GM12801 (cell line): ENCODE results near the gene CRYGA.

Source experiments
- CTCF ChIP-seq: IDR thresholded peaks from one replicate; pipeline ENCODE4 v1.5.1; 2011; ENCODE audit warnings: control low read depth; ENCODE audit not compliant: insufficient read length; ENCODE audit errors: extremely low read depth

The CRYGA gene

DNA sequence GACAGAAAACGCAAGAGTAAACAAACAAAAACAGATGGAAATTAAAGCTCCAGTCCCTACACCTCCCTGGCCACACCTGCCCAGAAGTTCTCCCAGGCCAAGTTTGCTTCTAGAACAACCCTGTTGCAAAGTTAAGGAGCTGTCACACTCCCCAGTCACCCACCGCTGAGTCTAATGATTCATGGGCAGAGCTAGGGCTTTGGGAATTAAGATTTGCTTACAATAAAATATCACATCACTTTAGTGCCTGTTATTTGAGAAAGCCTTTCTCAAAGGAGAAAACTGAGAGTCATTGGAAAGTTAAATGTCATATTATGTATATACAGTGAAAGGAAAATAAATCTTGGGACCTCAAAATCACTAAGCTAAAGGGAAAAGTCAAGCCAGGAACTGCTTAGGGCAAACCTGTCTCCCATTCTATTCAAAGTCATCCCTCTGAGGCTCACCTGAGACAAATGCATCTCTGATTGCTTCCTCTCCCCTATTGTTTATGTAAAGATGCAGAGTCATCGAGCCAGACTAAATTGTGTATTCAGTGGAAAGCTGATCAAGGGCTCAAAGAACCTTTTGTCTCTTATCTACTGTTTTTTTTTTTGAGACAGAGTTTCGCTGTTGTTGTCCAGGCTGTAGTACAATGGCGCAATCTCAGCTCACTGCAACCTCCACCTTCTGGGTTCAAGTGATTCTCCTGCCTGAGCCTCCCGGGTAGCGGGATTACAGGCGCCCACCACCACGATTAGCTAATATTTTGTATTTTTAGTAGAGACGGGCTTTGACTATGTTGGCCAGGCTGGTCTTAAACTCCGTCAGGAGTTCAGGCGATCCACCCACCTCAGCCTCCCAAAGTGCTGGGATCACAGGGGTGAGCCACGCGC lies 20.2 kb downstream of the CRYGA start:
- no peak for TF ChIP-seq CTCF

DNA sequence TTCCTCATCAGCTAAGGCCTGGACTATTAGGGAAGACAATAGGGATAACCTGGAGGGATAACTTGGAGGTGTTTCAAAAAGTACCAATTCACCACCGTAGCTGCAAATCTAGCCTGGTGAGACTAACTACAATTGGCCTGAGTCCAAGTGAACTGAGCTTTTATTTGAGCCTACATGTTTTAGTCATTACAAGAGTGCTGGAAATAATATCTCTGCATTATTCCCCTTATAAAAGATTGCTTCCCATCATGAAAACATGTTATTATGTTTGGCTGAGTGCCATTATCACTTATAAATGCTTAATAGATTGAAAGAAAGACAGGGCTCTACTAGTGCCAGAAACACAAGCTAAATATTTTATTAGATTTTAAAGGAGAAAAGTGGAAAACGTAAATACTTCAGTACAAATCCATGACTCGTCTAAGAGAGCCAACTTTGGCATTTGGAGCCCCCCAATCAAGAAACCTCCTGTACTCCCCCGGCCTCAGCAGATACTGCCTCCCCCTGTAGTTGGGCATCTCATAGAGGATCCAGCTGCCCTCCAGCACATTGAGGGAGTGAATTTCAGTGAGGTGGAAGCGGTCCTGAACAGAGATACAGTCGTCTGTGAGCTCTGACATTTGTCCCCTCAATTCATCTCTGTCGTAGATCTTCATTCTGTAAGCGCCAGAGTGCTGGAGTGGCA lies 21.0 kb downstream of the CRYGA start:
- no peak for TF ChIP-seq CTCF

- no peak for TF ChIP-seq CTCF
These were observed 23.9 kb downstream of the CRYGA start for GRCh38 chr2:208139447-208139846.

- TF ChIP-seq CTCF, result no peak
These were observed 26.7 kb downstream of the CRYGA start for GRCh38 chr2:208136716-208137094.

DNA sequence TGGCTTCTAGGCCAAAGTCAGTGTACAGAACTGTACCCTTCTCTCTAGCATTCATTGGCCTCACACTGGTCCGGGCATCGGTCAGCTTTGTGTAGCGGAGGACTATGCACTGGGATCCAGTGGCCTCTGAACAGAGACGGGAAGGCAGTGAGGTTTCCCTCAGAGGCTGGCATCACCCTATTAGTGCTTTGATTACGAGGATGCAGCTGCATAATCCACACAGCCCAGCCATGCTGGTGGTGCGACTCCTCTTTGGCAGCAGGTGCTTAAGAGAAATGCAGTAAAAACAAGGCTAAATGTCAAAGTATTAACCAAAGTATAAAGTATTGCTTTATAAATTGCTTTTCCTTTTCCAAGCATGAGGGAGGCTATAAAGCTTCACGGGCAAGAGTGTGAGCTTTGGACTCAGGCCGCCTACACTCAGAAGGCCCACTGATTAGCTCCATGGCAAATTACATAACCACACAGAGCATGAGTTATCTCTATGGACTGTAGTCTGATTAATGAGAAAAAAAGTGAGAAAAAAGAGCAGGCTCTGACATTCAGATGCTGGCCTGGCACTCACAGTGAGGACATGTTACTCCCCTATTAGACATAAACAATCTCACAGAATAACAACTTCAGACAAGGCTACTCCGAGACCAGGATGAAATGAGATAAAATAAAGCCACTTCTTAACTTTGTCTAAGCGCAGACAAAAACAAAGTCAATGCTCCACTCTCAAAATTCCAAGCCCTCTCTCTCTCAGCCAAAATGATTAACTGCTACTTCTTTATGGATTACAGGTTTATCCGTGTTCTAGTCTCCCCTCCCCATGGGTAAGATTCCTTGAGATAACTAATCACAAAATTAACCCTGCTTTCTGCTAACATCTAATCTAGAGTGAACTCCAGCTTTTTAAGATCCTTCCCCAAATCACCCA lies 27.3 kb downstream of the CRYGA start:
- no peak for TF ChIP-seq CTCF

- TF ChIP-seq CTCF, result no peak
These were observed 28.3 kb downstream of the CRYGA start for GRCh38 chr2:208134928-208135586.
